DND-41 (cell line): Measurements from ENCODE around the gene UNCX.

Experiments
- ATAC-seq: fragments of 200-7000 bp; cut with Tn5 transposase; 3 replicates; pipeline ENCODE4 v1.9.1; 2021; ENCODE audit warnings: low read depth; ENCODE audit not compliant: insufficient read depth
- DNase-seq: peaks from one replicate; pipeline ENCODE4 v3.0.0-alpha.2; 2020
- H2AFZ ChIP-seq: 2 replicates; pipeline ENCODE4 v1.6.0; 2012; ENCODE audit warnings: low read depth, low read length
- H3K27ac ChIP-seq: 2 replicates; pipeline ENCODE4 v1.5.1; 2012; ENCODE audit warnings: low read length, inconsistent platforms
- H3K27me3 ChIP-seq: fragments of 200-600 bp; sonication (generic); 2 replicates; pipeline ENCODE4 v1.6.0; 2012; ENCODE audit warnings: low read length, mild to moderate bottlenecking, inconsistent platforms; ENCODE audit not compliant: insufficient read depth, poor library complexity
- H3K36me3 ChIP-seq: 2 replicates; pipeline ENCODE4 v1.5.1; 2012; ENCODE audit warnings: low read length, inconsistent platforms; ENCODE audit not compliant: insufficient read depth
- H3K4me1 ChIP-seq: 2 replicates; pipeline ENCODE4 v1.5.1; 2012; ENCODE audit warnings: mild to moderate bottlenecking, low read length; ENCODE audit not compliant: insufficient read depth
- H3K4me2 ChIP-seq: 2 replicates; pipeline ENCODE4 v1.6.0; 2012; ENCODE audit warnings: mild to moderate bottlenecking, moderate library complexity, low read length, inconsistent platforms; ENCODE audit not compliant: insufficient read depth
- H3K4me3 ChIP-seq, 2 experiments: fragments of 200-600 bp in 1 of 2; shearing (Covaris generic) in 1 of 2; 2 replicates each; pipeline ENCODE4 v1.5.1; 2012 to 2016; ENCODE audit warnings: inconsistent platforms in 2 of 2, low read length in 2 of 2, mild to moderate bottlenecking in 2 of 2, low read depth in 1 of 2, moderate library complexity in 1 of 2
- H3K79me2 ChIP-seq: 2 replicates; pipeline ENCODE4 v1.6.0; 2012; ENCODE audit warnings: low read length, inconsistent platforms; ENCODE audit not compliant: insufficient read depth
- H3K9ac ChIP-seq: 2 replicates; pipeline ENCODE4 v1.6.0; 2012; ENCODE audit warnings: low read depth, mild to moderate bottlenecking, inconsistent platforms, low read length, moderate library complexity
- H3K9me3 ChIP-seq: 2 replicates; pipeline ENCODE4 v1.5.1; 2012; ENCODE audit warnings: low read length, moderate library complexity, mild to moderate bottlenecking, inconsistent platforms; ENCODE audit not compliant: insufficient read depth, severe bottlenecking
- H4K20me1 ChIP-seq: 2 replicates; pipeline ENCODE4 v1.6.0; 2012; ENCODE audit warnings: low read length; ENCODE audit not compliant: insufficient read depth
- EZH2 ChIP-seq: IDR thresholded peaks from 3 replicates; pipeline ENCODE4 v1.6.1; 2012; ENCODE audit warnings: borderline replicate concordance, low read depth, mild to moderate bottlenecking, moderate library complexity, low read length, inconsistent platforms; ENCODE audit not compliant: severe bottlenecking
- TF ChIP-seq, protein P1 (sequence below): IDR thresholded peaks from 2 replicates; pipeline ENCODE4 v1.5.1; 2012; ENCODE audit warnings: borderline replicate concordance, low read length, moderate library complexity, mild to moderate bottlenecking; ENCODE audit not compliant: poor library complexity, severe bottlenecking; ENCODE audit errors: extremely low read depth

The UNCX gene

DNA sequence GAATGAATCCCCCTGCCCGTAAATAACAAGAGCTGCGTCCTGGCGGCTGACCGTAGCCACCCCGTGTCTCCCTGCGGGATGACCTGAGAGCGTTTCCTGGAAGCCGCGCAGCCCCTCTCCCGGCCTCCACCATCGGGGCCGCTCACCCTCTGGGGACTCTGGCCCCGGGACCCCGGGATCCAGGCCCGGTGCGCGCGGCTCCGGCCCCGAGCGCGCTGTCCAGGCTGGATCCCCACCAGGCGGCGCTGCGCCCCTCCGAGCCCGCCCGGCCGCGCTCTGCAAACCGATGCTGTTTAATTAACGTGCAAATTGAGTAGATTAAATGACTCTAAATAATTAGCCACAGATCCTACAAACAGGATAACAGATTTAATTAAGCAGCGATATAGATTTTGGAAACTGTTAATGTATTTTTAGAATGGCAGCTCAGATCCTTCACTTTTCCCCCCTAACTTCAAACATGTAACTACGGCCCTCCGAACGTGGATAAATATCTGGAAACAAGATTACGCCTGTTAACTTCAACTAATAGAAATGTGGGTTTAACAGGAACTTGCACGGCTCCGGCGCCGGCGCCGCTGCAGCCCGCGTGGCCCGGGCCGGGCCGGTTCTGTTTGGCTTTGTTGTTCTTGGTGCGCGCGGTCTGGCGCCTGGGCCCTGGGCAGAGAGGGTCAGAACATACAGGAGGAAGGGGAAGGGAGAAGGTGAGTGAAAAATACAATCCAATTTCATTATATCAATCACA is 7.1 kb upstream of the UNCX start:
- no peaks in the 10 kb centered on the region for H3K9me3 ChIP-seq
- TF ChIP-seq, protein P1, sequence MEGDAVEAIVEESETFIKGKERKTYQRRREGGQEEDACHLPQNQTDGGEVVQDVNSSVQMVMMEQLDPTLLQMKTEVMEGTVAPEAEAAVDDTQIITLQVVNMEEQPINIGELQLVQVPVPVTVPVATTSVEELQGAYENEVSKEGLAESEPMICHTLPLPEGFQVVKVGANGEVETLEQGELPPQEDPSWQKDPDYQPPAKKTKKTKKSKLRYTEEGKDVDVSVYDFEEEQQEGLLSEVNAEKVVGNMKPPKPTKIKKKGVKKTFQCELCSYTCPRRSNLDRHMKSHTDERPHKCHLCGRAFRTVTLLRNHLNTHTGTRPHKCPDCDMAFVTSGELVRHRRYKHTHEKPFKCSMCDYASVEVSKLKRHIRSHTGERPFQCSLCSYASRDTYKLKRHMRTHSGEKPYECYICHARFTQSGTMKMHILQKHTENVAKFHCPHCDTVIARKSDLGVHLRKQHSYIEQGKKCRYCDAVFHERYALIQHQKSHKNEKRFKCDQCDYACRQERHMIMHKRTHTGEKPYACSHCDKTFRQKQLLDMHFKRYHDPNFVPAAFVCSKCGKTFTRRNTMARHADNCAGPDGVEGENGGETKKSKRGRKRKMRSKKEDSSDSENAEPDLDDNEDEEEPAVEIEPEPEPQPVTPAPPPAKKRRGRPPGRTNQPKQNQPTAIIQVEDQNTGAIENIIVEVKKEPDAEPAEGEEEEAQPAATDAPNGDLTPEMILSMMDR: peak; percentile 38
- TF ChIP-seq EZH2: no peak
- H2AFZ ChIP-seq: no peak overlapping the region
- H4K20me1 ChIP-seq: 0 out of 2 replicates have a peak, but pooled peaks cover 3% of the 10 kb centered on the region
- ATAC-seq (no peak), DNase-seq (no peak)
- H3K27me3 ChIP-seq: no peaks in the 10 kb centered on the region
- no peaks in the 10 kb centered on the region for H3K36me3 ChIP-seq
- no peak overlapping the region for H3K4me3 ChIP-seq
- no peak overlapping the region for H3K27ac ChIP-seq
- H3K9ac ChIP-seq: no peak overlapping the region
- no peaks in the 10 kb centered on the region for H3K4me1 ChIP-seq
- H3K79me2 ChIP-seq: no peaks in the 10 kb centered on the region
- no peak overlapping the region for H3K4me2 ChIP-seq

DNA sequence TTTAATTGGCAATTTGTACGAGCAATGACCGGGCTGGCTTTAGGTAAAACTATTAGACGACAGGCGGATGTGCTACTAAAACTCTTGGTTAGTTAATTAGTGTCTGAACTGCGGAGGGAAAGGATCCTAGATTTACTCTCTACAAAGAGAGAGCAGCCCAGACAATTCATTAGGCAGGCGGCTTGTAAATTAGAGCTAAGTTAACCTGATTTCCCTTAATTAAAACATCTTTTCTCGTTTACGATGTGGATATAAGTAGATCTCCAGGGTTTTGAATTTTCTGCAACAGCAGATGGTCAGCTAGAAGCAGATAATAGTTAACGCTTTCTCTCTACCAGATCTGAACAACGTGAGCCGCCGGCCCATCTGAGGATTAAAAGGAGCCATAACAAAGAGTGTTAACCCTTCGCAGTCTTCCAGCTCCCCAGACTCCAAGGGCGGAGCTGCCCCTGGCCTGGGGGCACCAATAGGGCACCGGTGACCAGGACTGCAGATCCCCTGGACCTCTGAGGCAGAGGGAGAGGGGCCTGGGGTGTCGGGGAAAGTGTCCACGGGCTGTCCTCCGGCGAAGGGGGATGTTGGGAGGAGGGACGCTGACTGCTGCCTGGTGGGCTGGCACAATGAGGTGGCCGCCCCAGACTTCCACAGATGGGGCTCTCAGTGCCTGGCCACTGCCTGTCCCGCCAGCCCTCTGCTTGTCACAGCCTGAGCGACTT is 6.3 kb upstream of the UNCX start:
- H3K4me1 ChIP-seq: no peaks in the 10 kb centered on the region
- H3K9me3 ChIP-seq: no peaks in the 10 kb centered on the region
- no peak overlapping the region for H3K27ac ChIP-seq
- TF ChIP-seq EZH2: no peak
- TF ChIP-seq, protein P1: no peak
- no peak overlapping the region for H2AFZ ChIP-seq
- H3K9ac ChIP-seq: no peak overlapping the region
- H4K20me1 ChIP-seq: 0 out of 2 replicates have a peak, but pooled peaks cover 3% of the 10 kb centered on the region
- H3K4me2 ChIP-seq: no peak overlapping the region
- H3K27me3 ChIP-seq: no peaks in the 10 kb centered on the region
- no peak for DNase-seq
- no peaks in the 10 kb centered on the region for H3K79me2 ChIP-seq
- H3K4me3 ChIP-seq: no peak overlapping the region
- ATAC-seq: no peak
- H3K36me3 ChIP-seq: no peaks in the 10 kb centered on the region

DNA sequence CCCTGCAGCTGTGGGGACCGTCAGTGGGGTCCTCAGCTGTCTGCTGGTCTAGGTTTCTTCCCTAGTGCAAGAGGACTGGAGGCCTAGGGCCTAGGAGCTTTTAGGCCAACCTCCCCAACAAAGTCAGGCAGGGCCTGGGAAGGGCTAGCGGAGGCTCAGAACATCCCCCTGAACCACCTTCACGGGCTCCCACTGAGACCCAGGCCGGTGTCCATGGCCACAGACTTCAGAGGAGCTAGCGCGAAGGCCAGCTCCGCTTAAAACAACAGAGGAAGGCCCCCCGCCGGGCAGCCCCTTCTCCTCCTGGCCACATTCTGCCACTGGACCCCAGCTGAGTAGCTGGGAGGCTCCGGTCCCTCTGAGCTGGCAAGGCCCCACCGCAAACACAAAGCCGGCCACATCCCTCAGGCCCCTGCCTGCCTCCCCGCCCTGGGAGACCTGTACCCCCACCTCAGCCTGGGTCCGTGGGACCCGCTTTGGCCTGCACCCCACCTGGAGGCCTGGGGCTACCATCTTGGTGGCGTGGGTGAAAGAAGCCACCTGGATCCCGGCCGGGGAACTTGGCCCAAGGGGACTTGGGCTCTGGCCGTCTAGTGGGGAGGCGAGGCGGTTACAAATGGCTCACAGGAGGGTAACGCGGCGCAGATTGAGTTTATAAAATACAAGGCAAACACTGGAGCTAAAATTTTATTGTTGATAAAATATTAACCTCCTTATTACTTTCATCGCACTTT is 5.4 kb upstream of the UNCX start:
- Histone ChIP-seq H3K4me1 (no peaks in the 10 kb centered on the region), H4K20me1 (0 out of 2 replicates have a peak, but pooled peaks cover 3% of the 10 kb centered on the region), H3K79me2 (no peaks in the 10 kb centered on the region), H3K27me3 (no peaks in the 10 kb centered on the region), H2AFZ (no peak overlapping the region), H3K9ac (no peak overlapping the region), H3K36me3 (no peaks in the 10 kb centered on the region), H3K27ac (no peak overlapping the region), H3K4me2 (no peak overlapping the region), H3K4me3 (no peak overlapping the region), H3K9me3 (no peaks in the 10 kb centered on the region)
- no peak for TF ChIP-seq EZH2
- TF ChIP-seq, protein P1: no peak
- ATAC-seq (no peak), DNase-seq (no peak)
